Ectodermal cell (in vitro differentiated cells): Measurements from ENCODE around the gene MT1HL1.

Experiments
- H3K27ac ChIP-seq: 2 replicates; pipeline ENCODE4 v1.7.0; 2013; ENCODE audit warnings: mild to moderate bottlenecking, low read depth, low read length; ENCODE audit not compliant: insufficient read depth, poor library complexity, severe bottlenecking
- H3K27me3 ChIP-seq: 2 replicates; pipeline ENCODE4 v1.7.0; 2013; ENCODE audit warnings: mild to moderate bottlenecking, low read length; ENCODE audit not compliant: insufficient read depth, control insufficient read depth, poor library complexity, severe bottlenecking
- H3K36me3 ChIP-seq: one replicate; pipeline ENCODE4 v1.7.0; 2013; ENCODE audit warnings: low read length; ENCODE audit not compliant: control insufficient read depth, insufficient read depth
- H3K4me1 ChIP-seq: one replicate; pipeline ENCODE4 v1.7.0; 2013; ENCODE audit warnings: low read length; ENCODE audit not compliant: control insufficient read depth, insufficient read depth
- H3K4me3 ChIP-seq: 2 replicates; pipeline ENCODE4 v1.7.0; 2013; ENCODE audit warnings: low read depth, low read length, control low read depth; ENCODE audit not compliant: insufficient read depth
- H3K9me3 ChIP-seq: 2 replicates; pipeline ENCODE4 v1.7.0; 2013; ENCODE audit warnings: mild to moderate bottlenecking, low read length, moderate library complexity; ENCODE audit not compliant: control insufficient read depth
- WGBS, 2 experiments: methylation state at CpG; one replicate each; pipeline ENCODE4 v1.1.7; 2013; ENCODE audit warnings: missing lambda C conversion rate in 2 of 2; 5-methylcytosine and 5-hydroxymethylcytosine counted together

Gene MT1HL1

GRCh38 chr1:237025358-237026074 lies 21.3 kb upstream of the MT1HL1 start:
- Histone ChIP-seq H3K27ac (no peak overlapping the region), H3K9me3 (no peaks in the 10 kb centered on the region)

GRCh38 chr1:237018896-237019295 lies 14.7 kb upstream of the MT1HL1 start:
- Histone ChIP-seq H3K27ac (no peak overlapping the region), H3K4me3 (no peak overlapping the region), H3K36me3 (no peaks in the 10 kb centered on the region), H3K27me3 (no peaks in the 10 kb centered on the region), H3K9me3 (no peaks in the 10 kb centered on the region), H3K4me1 (no peaks in the 10 kb centered on the region)

More at GRCh38 chr1:237025358-237026074, 21.3 kb upstream of the MT1HL1 start:
- H3K4me1 ChIP-seq, result no peaks in the 10 kb centered on the region
- H3K36me3 ChIP-seq, result no peaks in the 10 kb centered on the region
- H3K27me3 ChIP-seq, result no peaks in the 10 kb centered on the region
- WGBS, 2 experiments, result 80 to 82% methylated on average over 1 to 6 of the region's 10 CpGs
- H3K4me3 ChIP-seq, result no peak overlapping the region

GRCh38 chr1:237016626-237017025 lies 12.4 kb upstream of the MT1HL1 start:
- Histone ChIP-seq H3K36me3 (no peaks in the 10 kb centered on the region), H3K4me3 (no peak overlapping the region), H3K27me3 (no peaks in the 10 kb centered on the region), H3K9me3 (no peaks in the 10 kb centered on the region), H3K27ac (no peak overlapping the region), H3K4me1 (no peaks in the 10 kb centered on the region)
- 0 to 6% methylated on average over 1 of the region's 1 CpG for WGBS, 2 experiments

GRCh38 chr1:237013608-237014007 lies 9.4 kb upstream of the MT1HL1 start:
- Histone ChIP-seq H3K36me3 (no peaks in the 10 kb centered on the region), H3K27ac (no peak overlapping the region), H3K4me3 (no peak overlapping the region), H3K4me1 (no peaks in the 10 kb centered on the region), H3K27me3 (no peaks in the 10 kb centered on the region), H3K9me3 (no peaks in the 10 kb centered on the region)
- 89 to 97% methylated on average over 5 of the region's 5 CpGs for WGBS, 2 experiments

GRCh38 chr1:237012788-237013383 lies 8.6 kb upstream of the MT1HL1 start:
- Histone ChIP-seq H3K4me3 (no peak overlapping the region), H3K27me3 (no peaks in the 10 kb centered on the region), H3K4me1 (no peaks in the 10 kb centered on the region), H3K36me3 (no peaks in the 10 kb centered on the region), H3K27ac (no peak overlapping the region), H3K9me3 (no peaks in the 10 kb centered on the region)
- 84 to 85% methylated on average over 15 of the region's 15 CpGs for WGBS, 2 experiments

- Histone ChIP-seq H3K27ac (no peak overlapping the region), H3K27me3 (no peaks in the 10 kb centered on the region), H3K9me3 (no peaks in the 10 kb centered on the region), H3K4me3 (no peak overlapping the region), H3K4me1 (no peaks in the 10 kb centered on the region), H3K36me3 (no peaks in the 10 kb centered on the region)
- whole genome bisulfite sequencing, 2 experiments, result 98% methylated on average over 4 to 5 of the region's 5 CpGs
Measured at GRCh38 chr1:237012361-237012760, 8.1 kb upstream of the MT1HL1 start.

GRCh38 chr1:237011432-237011831 lies 7.2 kb upstream of the MT1HL1 start:
- Histone ChIP-seq H3K27me3 (no peaks in the 10 kb centered on the region), H3K36me3 (no peaks in the 10 kb centered on the region), H3K4me3 (no peak overlapping the region), H3K9me3 (no peaks in the 10 kb centered on the region), H3K27ac (no peak overlapping the region), H3K4me1 (no peaks in the 10 kb centered on the region)
- 92 to 94% methylated on average over 3 of the region's 3 CpGs for WGBS, 2 experiments

GRCh38 chr1:237009611-237010010 lies 5.4 kb upstream of the MT1HL1 start:
- Histone ChIP-seq H3K27me3 (no peaks in the 10 kb centered on the region), H3K36me3 (no peaks in the 10 kb centered on the region), H3K4me3 (no peak overlapping the region), H3K27ac (no peak overlapping the region), H3K9me3 (no peaks in the 10 kb centered on the region), H3K4me1 (no peaks in the 10 kb centered on the region)
- WGBS, 2 experiments, result 87 to 94% methylated on average over 4 of the region's 4 CpGs

GRCh38 chr1:237007147-237007881 lies 3.1 kb upstream of the MT1HL1 start:
- Histone ChIP-seq H3K27ac (no peak overlapping the region), H3K9me3 (no peaks in the 10 kb centered on the region), H3K4me1 (no peaks in the 10 kb centered on the region), H3K4me3 (no peak overlapping the region), H3K27me3 (no peaks in the 10 kb centered on the region), H3K36me3 (no peaks in the 10 kb centered on the region)
- 89 to 94% methylated on average over 14 of the region's 14 CpGs for WGBS, 2 experiments

GRCh38 chr1:237005674-237006073 lies 1.4 kb upstream of the MT1HL1 start:
- no peaks in the 10 kb centered on the region for H3K4me1 ChIP-seq
- H3K9me3 ChIP-seq, result no peaks in the 10 kb centered on the region
- no peak overlapping the region for H3K4me3 ChIP-seq
- H3K27ac ChIP-seq, result no peak overlapping the region
- H3K36me3 ChIP-seq, result no peaks in the 10 kb centered on the region
- no peaks in the 10 kb centered on the region for H3K27me3 ChIP-seq
- 82 to 86% methylated on average over 3 to 4 of the region's 4 CpGs for WGBS, 2 experiments
